Astrocyte of the hippocampus (primary cell): ENCODE measurements around the gene DISC1.

Experiments
- DNase-seq: peaks from one replicate; pipeline ENCODE4 v3.0.0; 2011; ENCODE audit warnings: low read depth, low spot score

DISC1 gene

DNA sequence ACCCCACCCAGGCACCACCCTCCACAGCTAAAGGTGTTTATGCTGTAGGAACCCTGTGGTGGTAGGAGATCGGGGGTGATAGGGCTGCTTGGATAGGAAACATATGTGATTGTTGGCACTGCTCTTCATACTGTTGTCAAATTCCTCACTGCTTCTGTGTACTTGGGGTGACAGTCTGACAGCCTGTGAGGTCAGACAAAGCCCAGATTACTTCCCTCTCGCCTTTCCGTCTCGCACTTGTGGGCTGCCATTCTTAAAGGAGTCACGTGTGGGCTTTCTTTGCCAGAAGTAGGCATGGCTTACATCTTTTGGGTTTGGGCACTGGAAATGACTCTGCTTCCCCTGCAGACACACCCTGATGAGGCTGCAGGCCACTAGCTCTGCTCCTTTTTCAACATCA lies 363.8 kb downstream of the DISC1 start:
- DNase-seq = peak; percentile 28

DNA sequence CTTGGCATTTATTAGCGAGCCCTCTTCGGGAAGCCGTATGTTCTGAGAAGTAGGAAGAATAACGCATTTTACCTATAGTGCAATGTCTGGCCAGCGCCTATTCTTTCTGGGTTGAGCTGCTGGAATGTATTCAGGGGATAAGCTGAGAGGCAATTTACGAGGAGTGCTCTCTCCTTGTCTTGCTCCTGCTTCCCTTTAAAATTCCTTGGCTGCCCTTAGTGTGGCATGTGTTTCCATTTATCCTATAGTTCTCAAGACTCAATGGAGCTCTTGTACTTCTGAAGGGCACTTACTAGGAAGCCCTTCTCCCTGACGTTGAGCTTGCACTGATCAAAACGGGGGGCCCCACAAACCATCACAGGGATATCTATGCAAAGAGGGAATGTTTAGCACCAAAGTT lies 364.6 kb downstream of the DISC1 start:
- no peak for DNase-seq

DNA sequence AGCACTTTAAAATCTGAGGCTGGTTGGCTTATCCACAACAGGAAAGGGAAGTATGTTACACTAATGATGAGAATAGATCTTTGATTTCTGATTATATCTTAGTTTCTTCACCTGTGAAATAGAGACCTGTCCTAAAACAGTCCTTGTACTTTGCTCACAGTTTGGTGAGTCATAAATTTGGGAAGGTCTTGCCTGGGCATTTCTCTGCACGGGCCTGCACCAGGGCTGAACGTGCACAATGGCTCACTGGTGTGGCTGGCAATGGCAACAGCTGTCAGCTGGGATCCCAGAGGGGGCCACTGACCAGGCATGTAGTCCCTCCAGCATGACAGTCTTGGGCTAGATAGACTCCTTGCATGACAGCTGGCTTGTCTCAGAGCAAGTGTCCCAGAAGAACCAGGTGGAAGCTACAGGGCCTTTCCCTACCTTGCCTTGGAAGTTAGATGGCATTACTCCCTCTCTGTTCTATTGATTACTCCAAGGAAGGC lies 367.4 kb downstream of the DISC1 start:
- no peak for DNase-seq

DNA sequence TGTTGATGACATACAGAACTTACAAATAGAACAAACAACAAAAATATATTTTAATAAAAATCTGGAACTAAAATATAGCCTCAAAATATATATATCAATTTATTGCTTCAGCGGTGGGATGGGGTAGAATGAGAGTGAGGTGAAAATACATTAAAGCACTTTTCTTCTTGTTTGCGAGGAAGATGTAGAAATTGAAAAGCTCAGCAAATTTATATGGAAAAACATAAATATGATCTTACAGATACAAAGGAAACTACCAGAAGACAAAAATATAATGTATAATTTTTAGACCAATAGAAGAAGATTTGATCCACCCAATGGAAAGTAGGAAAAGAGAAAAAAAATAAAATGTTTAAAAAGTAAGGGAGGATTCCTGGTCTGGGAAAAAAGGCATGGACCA lies 372.2 kb downstream of the DISC1 start:
- DNase-seq = no peak

DNA sequence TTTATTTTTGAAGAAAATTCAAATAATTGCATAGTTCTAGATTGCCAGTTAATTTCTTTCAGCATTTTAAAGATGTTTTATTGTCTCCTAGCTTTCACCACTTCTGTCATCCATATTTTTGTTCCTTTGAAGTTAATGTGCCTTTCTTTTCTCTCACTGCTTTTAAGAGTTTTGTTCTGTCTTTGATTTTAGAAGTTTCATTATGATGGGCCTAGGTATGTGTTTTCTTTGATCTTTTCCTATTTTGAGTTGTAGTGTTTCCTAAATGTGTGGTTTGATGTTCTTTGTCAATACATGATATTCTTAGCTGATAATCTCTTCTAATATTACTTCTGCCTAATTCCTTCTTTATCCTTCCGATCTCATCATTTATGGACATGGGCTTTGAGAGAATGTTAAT lies 378.7 kb downstream of the DISC1 start:
- no peak for DNase-seq

DNA sequence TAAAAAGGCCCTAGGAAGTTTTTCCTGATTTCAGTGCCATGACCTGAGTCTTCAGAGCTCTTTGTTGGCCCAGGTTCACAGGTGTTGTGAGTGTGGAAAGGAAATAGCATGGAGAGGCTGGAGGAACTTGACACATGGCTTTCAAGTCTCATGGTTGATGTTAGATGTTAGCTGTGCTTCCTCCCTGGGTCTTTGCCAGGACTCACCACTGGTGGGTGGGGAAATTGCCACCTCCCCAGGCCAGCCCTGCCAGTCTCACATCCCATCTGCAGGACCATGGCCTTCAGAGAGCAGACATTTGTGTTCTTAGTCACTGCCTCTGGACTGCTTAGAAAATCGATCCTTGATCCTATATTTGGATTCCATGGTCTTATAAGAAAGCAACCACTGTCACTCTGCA lies 383.2 kb downstream of the DISC1 start:
- no peak for DNase-seq

DNA sequence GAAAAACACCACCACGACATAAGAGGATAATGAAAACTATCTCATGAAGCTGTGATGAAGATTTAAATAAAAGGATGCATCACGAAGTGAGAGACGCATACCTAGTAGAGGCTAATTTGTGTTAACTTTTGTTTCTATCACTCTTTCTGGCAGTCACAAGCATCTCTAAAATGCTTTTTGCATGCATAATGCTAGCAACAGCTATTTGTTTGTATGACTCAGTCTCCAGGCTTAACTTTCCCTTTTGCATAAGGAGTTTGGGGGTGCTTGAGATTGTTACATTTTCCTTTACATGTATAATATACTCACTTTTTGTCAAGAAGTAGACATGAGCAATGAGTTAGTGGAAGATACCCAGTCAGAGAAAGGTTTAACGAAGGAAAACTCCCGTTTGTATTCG lies 385.4 kb downstream of the DISC1 start:
- peak; percentile 51 for DNase-seq

DNA sequence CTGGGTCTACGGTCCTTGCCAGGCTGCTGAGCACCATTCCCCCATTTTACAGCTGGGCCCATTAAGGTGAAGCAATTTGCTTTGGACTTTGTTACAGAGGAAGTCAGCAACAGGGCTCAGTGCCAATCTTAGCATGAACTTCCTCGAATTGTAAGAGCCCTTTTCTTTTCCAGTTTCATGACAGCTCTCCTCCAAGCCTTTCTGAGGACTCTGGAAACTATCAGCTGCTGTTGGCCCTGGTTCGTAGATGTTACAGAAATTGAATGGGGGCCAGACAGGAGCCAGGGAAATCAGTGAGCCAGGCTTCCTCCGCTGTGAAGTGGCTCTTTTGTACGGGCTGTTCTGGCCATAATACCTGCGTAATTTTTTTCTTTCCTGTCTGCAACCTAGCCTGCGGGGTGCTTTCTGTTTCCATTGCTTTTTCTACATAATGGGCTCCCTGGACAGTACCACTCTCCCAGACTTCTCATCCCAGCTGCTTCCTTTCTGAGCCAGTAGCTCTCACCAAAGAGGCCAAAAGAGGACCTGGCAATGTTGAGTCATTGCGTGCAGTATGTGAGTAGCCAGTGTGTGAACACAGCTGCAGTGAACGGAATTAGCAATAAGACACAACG lies 386.3 kb downstream of the DISC1 start:
- peak; percentile 64 for DNase-seq

DNA sequence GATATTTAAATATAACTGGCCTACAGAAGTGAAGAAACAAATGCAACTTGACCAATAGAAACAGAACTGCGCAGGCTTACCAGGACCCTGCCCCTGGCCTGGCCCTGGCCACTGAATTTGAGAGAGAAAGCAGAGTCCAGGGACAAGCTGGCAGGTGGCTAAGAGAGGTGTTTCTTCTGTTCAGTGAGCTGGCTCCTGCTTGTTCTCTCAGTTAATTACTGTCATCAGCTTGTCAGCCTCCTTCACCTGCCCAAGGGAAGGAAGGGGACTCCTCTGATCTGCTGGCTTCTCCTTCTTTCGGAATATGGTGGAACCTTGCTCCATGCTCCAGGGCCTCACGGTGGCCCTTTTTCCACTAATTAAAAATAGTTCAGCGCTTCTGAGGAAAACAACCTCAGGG lies 388.4 kb downstream of the DISC1 start:
- no peak for DNase-seq

DNA sequence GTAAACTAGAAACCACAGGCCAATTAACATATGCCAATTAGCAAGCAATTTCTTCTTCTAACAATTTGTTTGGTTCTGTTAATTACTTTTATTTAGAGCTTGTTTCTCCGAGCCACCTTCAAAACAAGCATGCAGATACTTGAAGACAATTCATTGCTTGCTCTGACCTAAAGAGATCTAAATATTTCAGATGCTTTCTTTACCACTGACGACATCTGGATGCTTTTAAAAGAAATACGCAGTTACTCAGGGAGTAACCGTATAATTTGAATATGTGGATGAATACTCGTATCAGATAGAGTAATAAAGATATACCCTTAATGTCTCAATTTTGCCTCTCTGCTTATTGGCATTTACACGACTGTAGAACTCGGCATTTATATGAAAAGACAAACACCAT lies 390.0 kb downstream of the DISC1 start:
- peak; percentile 30 for DNase-seq

DNA sequence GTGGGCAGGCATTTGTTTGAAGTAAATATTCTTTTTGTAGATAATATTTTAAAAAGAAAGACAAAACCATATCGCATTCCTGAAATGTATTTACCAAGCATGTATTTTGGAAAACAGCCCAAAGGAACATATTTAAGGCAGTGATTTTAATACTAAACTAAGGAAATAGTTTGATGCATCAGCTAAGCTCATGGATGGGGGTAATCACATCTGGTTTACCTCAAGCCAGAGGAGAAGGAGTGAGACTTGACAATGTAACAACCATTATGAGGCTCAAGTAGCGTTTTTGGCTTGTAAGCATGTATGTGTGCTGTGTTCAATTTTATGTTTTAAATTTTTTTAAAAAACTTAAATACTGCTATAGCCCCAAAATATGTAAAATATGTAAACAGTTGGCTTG lies 390.5 kb downstream of the DISC1 start:
- no peak for DNase-seq

DNA sequence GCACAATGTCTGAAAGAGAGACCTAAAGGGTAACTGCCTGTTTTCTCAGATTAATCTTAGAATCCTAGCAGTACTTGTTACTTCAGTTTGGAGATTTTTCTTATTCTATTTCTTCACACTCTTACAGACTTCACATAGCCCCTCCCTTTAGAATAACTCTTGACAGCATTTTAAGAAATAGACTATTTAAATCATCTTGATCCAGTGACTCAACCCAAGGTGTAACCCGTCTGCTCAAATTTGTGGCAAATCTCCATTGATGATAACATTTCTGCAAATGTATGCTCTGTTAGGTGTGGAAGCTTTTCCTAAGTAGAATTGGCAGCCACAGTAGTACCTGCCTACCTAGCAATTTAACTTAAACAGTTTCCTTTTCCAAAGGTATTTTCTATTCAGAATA lies 391.2 kb downstream of the DISC1 start:
- DNase-seq = no peak

DNA sequence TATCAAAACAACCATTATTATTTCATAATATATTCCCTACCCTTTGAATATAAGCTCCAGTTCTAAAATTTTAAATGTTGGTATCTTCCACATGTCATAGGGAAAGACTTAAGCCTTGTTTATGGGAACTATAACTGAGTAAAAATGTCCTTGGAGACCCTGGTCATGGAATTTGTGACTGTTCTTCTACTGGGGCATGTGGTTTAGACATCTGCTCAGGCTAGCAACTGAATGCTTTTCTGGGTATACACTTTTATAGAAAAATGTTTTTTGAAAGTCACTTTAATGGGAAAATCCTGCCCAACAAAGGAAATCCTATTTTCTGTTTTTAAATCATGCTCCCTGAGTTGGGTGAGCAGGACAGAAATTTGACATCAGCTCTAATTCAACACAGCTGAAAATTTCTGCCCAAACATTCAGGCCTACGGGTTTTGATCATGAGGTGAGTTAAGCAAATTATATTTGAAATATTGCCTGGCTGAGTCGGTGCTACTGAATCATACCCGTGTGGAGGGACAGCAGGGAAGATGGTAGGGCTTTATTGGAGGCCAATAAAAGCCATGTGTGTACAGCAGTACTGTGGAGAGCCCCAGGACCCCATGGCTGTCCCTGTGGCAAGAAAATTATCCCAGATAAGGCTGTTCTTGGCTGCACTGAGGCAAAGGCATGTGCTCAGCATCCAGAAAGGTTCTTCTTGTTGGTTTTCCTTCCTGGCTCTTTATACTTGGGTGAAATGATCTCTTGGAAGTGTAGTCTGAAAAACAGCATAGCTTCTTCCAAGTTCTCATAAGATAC lies 391.8 kb downstream of the DISC1 start:
- no peak for DNase-seq

DNA sequence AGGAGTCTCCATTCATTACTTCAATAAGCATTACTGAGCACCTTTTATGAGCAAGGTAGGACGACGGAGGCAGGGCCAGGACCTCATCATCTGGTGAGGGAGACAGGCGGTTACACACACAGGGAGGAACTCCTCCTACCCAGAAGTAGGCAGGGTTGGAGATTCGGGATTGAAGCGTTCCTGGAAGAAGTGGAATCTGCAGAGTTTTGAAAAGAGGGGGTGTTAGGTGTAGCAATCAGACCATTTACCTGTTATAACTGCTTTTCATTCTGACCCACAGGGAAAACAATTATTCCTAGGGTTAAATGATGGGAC lies 392.4 kb downstream of the DISC1 start:
- no peak for DNase-seq

DNA sequence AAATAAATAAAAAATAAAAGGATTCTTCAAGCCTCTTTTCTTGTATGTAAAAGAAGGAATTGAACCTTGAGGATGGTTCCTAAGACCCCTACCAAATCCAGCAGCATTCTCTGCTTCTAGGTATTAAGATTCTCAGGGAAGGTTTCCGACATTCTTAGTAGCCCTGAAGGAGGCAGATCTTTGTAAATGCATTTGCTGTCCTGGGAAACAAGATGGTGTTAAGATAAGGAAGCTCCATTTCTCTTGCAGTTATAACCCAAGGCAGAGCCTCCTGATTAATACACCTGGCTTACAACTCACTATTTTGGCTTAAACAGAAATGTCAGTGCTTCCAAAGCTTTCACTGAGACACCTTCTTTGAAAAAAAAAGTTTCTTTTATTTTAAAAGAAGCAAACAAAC lies 393.8 kb downstream of the DISC1 start:
- no peak for DNase-seq

DNA sequence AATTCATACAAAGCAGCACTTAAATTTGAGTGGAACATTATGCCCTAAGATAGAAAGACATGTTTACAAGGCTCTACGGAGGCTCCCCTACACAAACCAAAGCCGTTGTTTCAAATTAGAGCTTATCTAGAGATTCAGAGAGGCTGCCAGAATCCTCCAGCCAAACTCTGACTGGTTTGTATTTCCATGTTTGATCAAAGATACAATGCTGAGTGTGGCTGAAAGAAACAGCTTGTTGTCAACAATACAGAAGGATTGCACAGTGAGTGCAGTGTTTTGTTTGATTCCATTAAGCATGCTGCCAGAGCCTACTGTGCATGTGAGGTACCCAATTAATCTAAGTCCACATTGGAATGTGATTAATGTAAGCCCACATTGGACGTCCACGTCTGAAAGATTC lies 402.7 kb downstream of the DISC1 start:
- peak; percentile 21 for DNase-seq

DNA sequence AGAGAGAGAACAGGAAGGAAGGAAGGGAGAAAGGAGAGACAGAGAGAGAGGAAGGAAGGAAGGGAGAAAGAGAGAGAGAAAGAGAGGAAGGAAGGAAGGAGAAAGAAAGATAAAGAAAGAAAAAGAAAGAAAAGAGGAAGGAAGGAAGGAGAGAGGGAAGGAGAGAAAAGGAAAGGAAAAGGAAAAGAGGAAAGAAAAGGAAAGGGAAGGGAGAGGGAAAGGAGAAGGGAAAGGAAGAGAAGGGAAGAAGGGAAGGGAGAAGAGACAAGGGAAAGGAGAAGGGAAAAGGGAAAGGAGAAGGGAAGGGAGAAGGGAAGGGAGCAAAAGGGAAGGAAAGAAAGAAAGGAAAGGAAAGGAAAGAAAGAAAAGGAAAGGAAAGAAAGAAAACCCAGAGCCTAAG lies 404.6 kb downstream of the DISC1 start:
- no peak for DNase-seq

DNA sequence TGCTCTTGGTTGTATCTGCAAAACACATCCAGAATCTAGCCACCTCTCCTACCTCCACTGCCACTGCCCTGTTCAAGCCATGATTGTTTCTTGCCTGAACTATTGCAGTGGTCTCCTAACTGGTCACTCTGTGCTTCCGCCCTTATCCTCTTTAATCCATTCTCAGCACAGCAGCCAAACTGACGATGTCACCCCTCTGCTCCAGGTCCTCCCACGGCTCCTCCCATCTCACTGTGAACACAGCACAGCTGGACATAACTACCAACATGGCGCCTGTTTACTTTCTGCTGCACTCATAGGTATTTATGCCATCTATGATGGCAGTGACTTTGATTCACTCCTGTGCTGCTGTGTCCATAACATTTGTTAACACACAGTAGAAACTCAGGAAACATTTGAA lies 406.7 kb downstream of the DISC1 start:
- DNase-seq = no peak

DNA sequence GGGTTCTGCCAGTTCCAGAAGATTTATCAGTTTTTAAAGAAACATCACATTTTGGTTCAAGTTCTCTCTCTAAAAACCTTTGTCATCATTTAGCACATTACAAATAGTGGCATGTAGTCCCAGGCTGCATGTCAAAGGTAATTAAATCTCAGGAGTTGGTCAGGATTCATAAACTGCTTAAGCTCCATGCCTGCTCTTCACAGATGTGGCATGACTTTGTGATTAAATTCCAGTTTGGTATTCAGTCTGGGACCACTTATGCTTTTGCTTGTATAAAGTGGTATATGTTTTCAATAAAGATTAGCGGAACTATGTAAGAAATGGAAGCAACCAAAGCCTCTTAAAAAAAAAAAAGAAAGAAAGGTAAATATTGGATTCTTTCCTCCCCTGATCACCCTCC lies 408.0 kb downstream of the DISC1 start:
- DNase-seq = no peak

DNA sequence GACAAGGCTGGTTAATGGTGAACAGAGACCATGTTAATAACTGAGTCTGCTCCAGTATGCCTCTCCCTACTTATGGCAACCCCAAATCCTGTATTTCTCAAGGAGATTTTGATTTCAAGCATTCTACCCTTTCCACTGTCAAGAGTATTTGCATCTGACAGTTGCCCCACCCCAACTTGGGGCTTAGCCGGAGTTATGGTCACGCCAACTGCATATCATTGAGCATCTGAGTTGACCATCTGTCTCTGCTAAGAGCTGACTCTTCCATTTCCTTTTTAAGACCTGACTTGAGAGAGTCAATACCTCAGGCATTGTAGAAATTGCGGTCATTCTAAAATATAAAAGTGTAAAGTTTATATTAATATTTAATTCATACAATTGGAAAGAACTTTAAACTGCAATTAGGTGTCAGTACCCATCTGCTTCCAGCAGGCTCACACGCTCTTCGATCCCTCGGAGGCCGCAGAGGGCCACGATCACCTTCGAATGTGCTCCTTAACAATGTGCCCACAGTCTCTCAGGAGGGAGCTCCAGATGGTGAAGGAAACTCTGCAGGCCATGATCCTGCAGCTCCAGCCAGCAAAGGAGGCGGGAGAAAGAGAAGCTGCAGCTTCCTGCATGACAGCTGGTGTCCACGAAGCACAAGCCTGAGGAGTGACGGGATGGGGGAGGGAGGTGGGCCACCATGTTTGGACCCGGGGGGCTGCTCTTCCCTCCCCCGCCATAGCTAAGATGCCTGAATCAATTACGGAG lies 409.8 kb downstream of the DISC1 start:
- DNase-seq = no peak

DNA sequence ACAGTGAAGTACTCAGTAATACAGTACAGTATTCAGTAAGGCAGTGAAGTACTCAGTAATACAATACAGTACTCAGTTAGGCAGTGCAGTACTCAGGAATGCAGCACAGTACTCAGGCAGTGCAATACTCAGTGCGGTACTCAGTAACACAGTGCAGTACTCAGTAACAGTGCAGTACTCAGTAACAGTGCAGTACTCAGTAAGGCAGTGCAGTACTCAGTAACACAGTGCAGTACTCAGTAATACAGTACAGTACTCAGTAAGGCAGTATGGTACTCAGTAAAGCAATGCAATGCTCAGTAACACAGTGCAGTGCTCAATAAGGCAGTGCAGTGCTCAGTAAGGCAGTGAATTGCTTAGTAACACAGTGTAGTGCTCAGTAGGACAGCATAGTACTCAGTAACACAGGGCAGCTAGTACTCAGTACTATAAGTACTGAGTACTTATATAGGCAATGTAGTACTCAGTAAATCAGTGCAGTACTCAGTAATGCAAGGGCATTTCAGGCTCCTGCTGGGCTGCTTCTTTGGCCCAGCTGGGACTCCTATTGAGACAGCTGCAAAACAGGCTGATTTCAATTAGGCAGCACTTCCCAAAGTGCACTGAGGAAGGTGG lies 411.3 kb downstream of the DISC1 start:
- DNase-seq = no peak
